Measurements from ENCODE around the gene EVI5. TPM values are rescaled to one million over a fixed set of nuclear protein-coding genes. Genes with fewer than 3 reads are reported as not detected.
"Not testable (repeated sequence)": the region's sequence is repeated elsewhere in the genome, so short reads cannot be mapped to it uniquely, and the experiment has no call there.

EVI5 gene
- total and polyA plus RNA-seq, 4 experiments from 2014 or later: 0.16 to 1.7 (median 0.57) TPM

DNA sequence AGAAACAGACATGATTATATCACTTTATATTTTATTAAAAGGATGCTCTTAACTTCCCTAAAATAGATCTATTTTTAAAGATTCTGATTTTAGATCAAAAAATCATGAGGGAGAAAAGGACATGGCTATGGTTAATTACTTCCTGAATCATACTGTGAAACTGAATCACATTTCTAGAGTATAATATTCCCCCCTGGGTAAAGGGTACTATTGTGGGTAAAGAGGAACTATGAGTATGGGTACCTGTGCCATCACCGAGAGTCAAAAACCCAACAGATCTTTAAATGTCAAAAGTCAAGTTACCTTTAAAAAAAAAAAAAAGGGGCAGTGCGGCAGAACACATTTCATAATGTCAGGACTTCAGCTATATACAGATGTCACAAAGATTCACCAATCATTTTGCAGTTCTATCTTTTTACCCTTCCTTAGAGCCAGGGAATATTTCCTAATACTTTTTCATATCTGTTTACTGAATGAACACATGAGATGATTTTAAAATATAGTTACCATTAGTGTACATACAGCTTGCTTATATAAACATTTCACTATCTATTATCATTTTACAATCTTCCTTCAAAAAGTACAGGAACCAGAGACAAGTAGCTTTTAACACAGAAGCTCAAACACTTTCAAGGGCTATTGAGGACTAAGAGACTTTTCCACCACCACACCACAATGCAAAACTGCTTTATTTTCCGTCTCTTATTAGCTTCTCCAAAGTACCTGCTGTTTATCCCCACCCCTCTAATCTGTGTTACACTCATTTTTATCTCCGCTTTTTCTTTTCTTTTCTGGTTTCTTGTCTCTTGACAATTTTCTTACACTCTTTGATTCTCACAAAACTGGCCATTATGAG lies 45.0 kb downstream of the EVI5 start:
- Mint-ChIP-seq H3K4me3 (no peak overlapping the region), H3K4me1 (peaks cover 0 to 1% (median 0%) of the 10 kb centered on the region in 4 donors), H3K27ac (no peak overlapping the region), H3K36me3 (no peaks in the 10 kb centered on the region), H3K27me3 (peaks cover 7 to 9% of the 10 kb centered on the region in 2 donors), H3K9me3 (no peaks in the 10 kb centered on the region)
- ChIA-PET POLR2A (ENCODE audit: partially characterized antibody) (no interaction called here), CTCF (ENCODE audit: partially characterized antibody) (no interaction called here)
- intact Hi-C loops (cut with micrococcal nuclease): no loop called here
- H3K27ac ChIP-seq (ENCODE audit: low read depth, low read length): no peak overlapping the region
- H3K27me3 ChIP-seq (ENCODE audit: insufficient read depth, low read length): no peaks in the 10 kb centered on the region
- H3K9me3 ChIP-seq (ENCODE audit: control insufficient read depth in 1 of 2, low read length in 2 of 2): no peaks in the 10 kb centered on the region
- DNase-seq: no peak
- H3K4me1 ChIP-seq (ENCODE audit: insufficient read depth, low read length): no peaks in the 10 kb centered on the region
- no peak overlapping the region for H3K4me3 ChIP-seq (ENCODE audit: low read length in 2 of 2)
- no peaks in the 10 kb centered on the region for H3K36me3 ChIP-seq (ENCODE audit: insufficient read depth, low read length)

- POLR2A ChIA-PET (ENCODE audit: partially characterized antibody): no interaction called here
- H3K27ac ChIP-seq (ENCODE audit: low read depth, low read length): no peak overlapping the region
- Mint-ChIP-seq H3K9me3 (peaks cover 0 to 2% (median 0%) of the 10 kb centered on the region in 8 donors), H3K27me3 (peaks cover 7 to 9% of the 10 kb centered on the region in 2 donors), H3K4me1 (no peaks in the 10 kb centered on the region), H3K27ac (no peak overlapping the region), H3K36me3 (no peaks in the 10 kb centered on the region), H3K4me3 (no peak overlapping the region)
- no peak for DNase-seq
- H3K4me3 ChIP-seq (ENCODE audit: low read length in 2 of 2): no peak overlapping the region
- CTCF ChIA-PET (ENCODE audit: partially characterized antibody): interaction anchor here (1.7 kb wide), 1 partner anchor 12 kb away, joined by 10 read pairs; no protein-coding TSS in a partner anchor
- no peaks in the 10 kb centered on the region for H3K9me3 ChIP-seq (ENCODE audit: control insufficient read depth in 1 of 2, low read length in 2 of 2)
- intact Hi-C loops (cut with micrococcal nuclease): no loop called here
- H3K4me1 ChIP-seq (ENCODE audit: insufficient read depth, low read length): no peaks in the 10 kb centered on the region
- H3K36me3 ChIP-seq (ENCODE audit: insufficient read depth, low read length): no peaks in the 10 kb centered on the region
- no peaks in the 10 kb centered on the region for H3K27me3 ChIP-seq (ENCODE audit: insufficient read depth, low read length)
Measured at GRCh38 chr1:92736395-92736794, 48.5 kb downstream of the EVI5 start.

DNA sequence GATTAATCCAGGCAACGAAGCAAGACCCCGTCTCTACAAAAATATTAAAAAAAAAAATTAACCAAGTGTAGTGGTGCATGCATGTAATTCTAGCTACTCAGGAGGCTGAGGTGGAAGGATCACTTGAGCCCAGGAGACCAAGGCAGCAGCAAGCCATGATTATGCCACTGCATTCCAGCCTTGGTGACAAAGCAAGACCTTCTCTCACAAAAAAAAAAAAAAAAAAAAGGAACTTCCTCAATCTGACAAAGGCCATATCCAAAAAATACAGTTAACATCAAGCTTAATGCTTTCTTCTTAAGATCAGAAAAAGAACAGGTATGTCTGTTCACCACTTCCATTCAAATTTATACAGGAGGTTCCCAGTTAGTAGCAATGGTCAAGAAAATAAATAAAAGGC lies 54.4 kb downstream of the EVI5 start:
- no peaks in the 10 kb centered on the region for H3K4me1 Mint-ChIP-seq
- POLR2A ChIA-PET (ENCODE audit: partially characterized antibody): interaction anchor here (1.0 kb wide), 1 partner anchor 10 kb away, joined by 3 read pairs; no protein-coding TSS in a partner anchor

GRCh38 chr1:92728697-92729096 lies 56.2 kb downstream of the EVI5 start:
- H3K27ac ChIP-seq (ENCODE audit: low read depth, low read length): no peak overlapping the region
- H3K9me3 ChIP-seq (ENCODE audit: control insufficient read depth in 1 of 2, low read length in 2 of 2): no peaks in the 10 kb centered on the region
- ChIA-PET CTCF (ENCODE audit: partially characterized antibody) (no interaction called here), POLR2A (ENCODE audit: partially characterized antibody) (no interaction called here)
- H3K27me3 ChIP-seq (ENCODE audit: insufficient read depth, low read length): no peaks in the 10 kb centered on the region
- no peaks in the 10 kb centered on the region for H3K4me1 Mint-ChIP-seq
- H3K27ac Mint-ChIP-seq: peak overlapping the region in 1 of 7 donors; percentile 68
- intact Hi-C loops (cut with micrococcal nuclease): no loop called here
- H3K27me3 Mint-ChIP-seq: peaks cover 1 to 2% of the 10 kb centered on the region in 2 donors
- no peak overlapping the region for H3K4me3 ChIP-seq (ENCODE audit: low read length in 2 of 2)
- no peaks in the 10 kb centered on the region for H3K36me3 ChIP-seq (ENCODE audit: insufficient read depth, low read length)
- DNase-seq: no peak
- H3K4me1 ChIP-seq (ENCODE audit: insufficient read depth, low read length): no peaks in the 10 kb centered on the region
- no peaks in the 10 kb centered on the region for H3K36me3 Mint-ChIP-seq
- H3K4me3 Mint-ChIP-seq: no peak overlapping the region
- peaks cover 0 to 7% (median 0%) of the 10 kb centered on the region in 8 donors for H3K9me3 Mint-ChIP-seq

More for the DNA sequence above, 54.4 kb downstream of the EVI5 start:
- Histone ChIP-seq H3K9me3 (ENCODE audit: control insufficient read depth in 1 of 2, low read length in 2 of 2) (no peaks in the 10 kb centered on the region), H3K27me3 (ENCODE audit: insufficient read depth, low read length) (no peaks in the 10 kb centered on the region), H3K36me3 (ENCODE audit: insufficient read depth, low read length) (no peaks in the 10 kb centered on the region), H3K4me3 (ENCODE audit: low read length in 2 of 2) (no peak overlapping the region), H3K27ac (ENCODE audit: low read depth, low read length) (no peak overlapping the region), H3K4me1 (ENCODE audit: insufficient read depth, low read length) (no peaks in the 10 kb centered on the region)
- Mint-ChIP-seq H3K36me3 (no peaks in the 10 kb centered on the region), H3K27me3 (no peaks in the 10 kb centered on the region), H3K4me3 (no peak overlapping the region), H3K27ac (no peak overlapping the region), H3K9me3 (peaks cover 0 to 4% (median 0%) of the 10 kb centered on the region in 8 donors)
- intact Hi-C loops (cut with micrococcal nuclease): no loop called here
- DNase-seq: no peak
- CTCF ChIA-PET (ENCODE audit: partially characterized antibody): no interaction called here

DNA sequence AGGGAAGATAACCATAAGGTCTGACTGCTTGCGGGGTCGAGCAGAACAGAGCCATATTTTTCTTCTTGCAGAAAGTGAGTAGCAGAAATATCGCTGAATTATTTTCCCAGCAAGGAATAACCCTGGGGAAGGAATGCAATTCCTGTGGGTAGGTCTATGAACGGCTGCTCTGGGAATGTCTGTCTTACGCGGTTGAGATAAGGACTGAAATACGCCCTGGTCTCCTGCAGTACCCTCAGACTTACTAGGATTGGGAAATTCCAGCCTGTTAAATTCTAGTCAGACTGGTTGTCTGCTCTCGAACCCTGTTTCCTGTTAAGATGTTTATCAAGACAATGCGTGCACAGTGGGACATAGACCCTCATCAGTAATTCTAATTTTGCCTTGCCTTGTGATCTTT lies 61.2 kb downstream of the EVI5 start:
- H3K4me1 ChIP-seq (ENCODE audit: insufficient read depth, low read length); H3K36me3 ChIP-seq (ENCODE audit: insufficient read depth, low read length); H3K4me3 Mint-ChIP-seq; DNase-seq; POLR2A ChIA-PET (ENCODE audit: partially characterized antibody); H3K27ac ChIP-seq (ENCODE audit: low read depth, low read length); H3K4me3 ChIP-seq (ENCODE audit: low read length in 2 of 2); CTCF ChIA-PET (ENCODE audit: partially characterized antibody); H3K9me3 ChIP-seq (ENCODE audit: control insufficient read depth in 1 of 2, low read length in 2 of 2); intact Hi-C loops (cut with micrococcal nuclease); H3K36me3 Mint-ChIP-seq; H3K27ac Mint-ChIP-seq; H3K27me3 ChIP-seq (ENCODE audit: insufficient read depth, low read length); H3K4me1 Mint-ChIP-seq: not testable (repeated sequence)
- peaks cover 0 to 15% (median 6%) of the 10 kb centered on the region in 8 donors for H3K9me3 Mint-ChIP-seq
- peaks cover 3 to 10% of the 10 kb centered on the region in 2 donors for H3K27me3 Mint-ChIP-seq

GRCh38 chr1:92721886-92722285 lies 63.0 kb downstream of the EVI5 start:
- no peak overlapping the region for H3K27ac Mint-ChIP-seq
- peaks cover 0 to 22% (median 8%) of the 10 kb centered on the region in 8 donors for H3K9me3 Mint-ChIP-seq
- no peak overlapping the region for H3K4me3 ChIP-seq (ENCODE audit: low read length in 2 of 2)
- CTCF ChIA-PET (ENCODE audit: partially characterized antibody): no interaction called here
- peaks cover 6 to 21% of the 10 kb centered on the region in 2 donors for H3K27me3 Mint-ChIP-seq
- intact Hi-C loops (cut with micrococcal nuclease): no loop called here
- H3K36me3 Mint-ChIP-seq: no peaks in the 10 kb centered on the region
- no peaks in the 10 kb centered on the region for H3K27me3 ChIP-seq (ENCODE audit: insufficient read depth, low read length)
- no peak overlapping the region for H3K27ac ChIP-seq (ENCODE audit: low read depth, low read length)
- H3K36me3 ChIP-seq (ENCODE audit: insufficient read depth, low read length): no peaks in the 10 kb centered on the region
- no peak for DNase-seq
- POLR2A ChIA-PET (ENCODE audit: partially characterized antibody): no interaction called here
- no peaks in the 10 kb centered on the region for H3K4me1 Mint-ChIP-seq
- no peak overlapping the region for H3K4me3 Mint-ChIP-seq
- no peaks in the 10 kb centered on the region for H3K4me1 ChIP-seq (ENCODE audit: insufficient read depth, low read length)
- H3K9me3 ChIP-seq (ENCODE audit: control insufficient read depth in 1 of 2, low read length in 2 of 2): no peaks in the 10 kb centered on the region

DNA sequence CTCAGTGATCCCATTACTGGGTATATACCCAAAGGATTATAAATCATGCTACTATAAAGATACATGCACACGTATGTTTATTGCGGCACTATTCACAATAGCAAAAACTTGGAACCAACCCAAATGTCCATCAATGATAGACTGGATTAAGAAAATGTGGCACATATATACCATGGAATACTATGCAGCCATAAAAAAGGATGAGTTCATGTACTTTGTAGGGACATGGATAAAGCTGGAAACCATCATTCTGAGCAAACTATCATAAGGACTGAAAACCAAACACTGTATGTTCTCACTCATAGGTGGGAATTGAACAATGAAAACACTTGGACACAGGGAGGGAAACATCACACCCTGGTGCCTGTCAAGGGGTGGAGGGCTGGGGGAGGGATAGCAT lies 63.8 kb downstream of the EVI5 start:
- Mint-ChIP-seq H3K27me3 (peaks cover 7 to 23% of the 10 kb centered on the region in 2 donors), H3K9me3 (peaks cover 0 to 22% (median 9%) of the 10 kb centered on the region in 8 donors)
- H3K36me3 Mint-ChIP-seq; H3K27ac Mint-ChIP-seq; CTCF ChIA-PET (ENCODE audit: partially characterized antibody); H3K36me3 ChIP-seq (ENCODE audit: insufficient read depth, low read length); H3K4me1 ChIP-seq (ENCODE audit: insufficient read depth, low read length); POLR2A ChIA-PET (ENCODE audit: partially characterized antibody); H3K4me3 Mint-ChIP-seq; intact Hi-C loops (cut with micrococcal nuclease); H3K4me3 ChIP-seq (ENCODE audit: low read length in 2 of 2); H3K27me3 ChIP-seq (ENCODE audit: insufficient read depth, low read length); H3K4me1 Mint-ChIP-seq; DNase-seq; H3K9me3 ChIP-seq (ENCODE audit: control insufficient read depth in 1 of 2, low read length in 2 of 2); H3K27ac ChIP-seq (ENCODE audit: low read depth, low read length): not testable (repeated sequence)
